Activated gamma-delta T cell treated with anti-CD3 and anti-CD28 coated beads, Interleukin-2, amount 50 U/mL, for 16 hours (primary cell): ENCODE measurements around the gene SMARCA2.
A peak's percentile ranks its signal among the peaks of the same experiment; 100 is the strongest.

Source experiments
- DNase-seq: peaks from one replicate; pipeline ENCODE4 v3.0.0-alpha.2; 2020; ENCODE audit warnings: low read depth

The SMARCA2 gene

DNA sequence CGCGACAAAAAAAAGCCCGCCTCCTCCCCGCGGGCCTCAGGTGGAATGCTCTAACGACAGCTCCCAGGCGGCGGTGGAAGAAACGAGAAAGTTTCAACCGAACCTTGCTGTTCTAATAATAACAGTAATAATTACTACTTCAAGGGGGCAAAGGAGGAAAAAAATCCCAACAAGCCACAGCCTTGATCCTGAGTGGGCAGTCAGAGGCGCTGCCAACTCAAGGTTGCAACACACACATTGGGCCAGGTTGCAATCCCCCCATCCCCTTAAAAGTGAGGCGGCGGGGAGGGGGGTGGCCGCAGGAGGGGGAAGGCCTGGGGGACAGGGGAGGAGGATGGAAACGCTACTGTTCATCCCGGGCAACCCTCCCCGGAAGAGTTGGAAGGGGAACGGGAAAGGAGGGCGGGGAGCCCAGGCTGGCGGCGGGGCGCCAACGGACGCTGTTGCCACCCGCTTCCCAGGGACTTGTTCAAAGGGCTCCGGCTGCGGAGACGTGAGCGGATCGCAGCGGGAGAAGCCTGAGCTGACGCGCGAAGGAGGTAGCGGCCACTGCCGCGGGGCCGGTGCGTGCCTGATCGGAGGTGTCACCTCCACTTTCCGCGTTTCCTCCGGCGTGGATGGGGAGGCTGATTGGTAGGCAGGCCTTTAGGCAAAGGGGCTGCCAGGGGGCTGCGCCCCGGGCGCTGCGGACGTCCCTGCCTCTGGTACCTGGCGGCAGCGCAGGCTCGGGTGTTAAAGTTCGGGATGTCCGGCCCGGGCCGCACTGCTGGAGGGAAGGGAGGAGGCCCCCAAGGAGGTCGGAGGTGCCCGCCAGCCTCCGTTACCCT, 647 bp downstream of the SMARCA2 start:
- peak; percentile 24 for DNase-seq

DNA sequence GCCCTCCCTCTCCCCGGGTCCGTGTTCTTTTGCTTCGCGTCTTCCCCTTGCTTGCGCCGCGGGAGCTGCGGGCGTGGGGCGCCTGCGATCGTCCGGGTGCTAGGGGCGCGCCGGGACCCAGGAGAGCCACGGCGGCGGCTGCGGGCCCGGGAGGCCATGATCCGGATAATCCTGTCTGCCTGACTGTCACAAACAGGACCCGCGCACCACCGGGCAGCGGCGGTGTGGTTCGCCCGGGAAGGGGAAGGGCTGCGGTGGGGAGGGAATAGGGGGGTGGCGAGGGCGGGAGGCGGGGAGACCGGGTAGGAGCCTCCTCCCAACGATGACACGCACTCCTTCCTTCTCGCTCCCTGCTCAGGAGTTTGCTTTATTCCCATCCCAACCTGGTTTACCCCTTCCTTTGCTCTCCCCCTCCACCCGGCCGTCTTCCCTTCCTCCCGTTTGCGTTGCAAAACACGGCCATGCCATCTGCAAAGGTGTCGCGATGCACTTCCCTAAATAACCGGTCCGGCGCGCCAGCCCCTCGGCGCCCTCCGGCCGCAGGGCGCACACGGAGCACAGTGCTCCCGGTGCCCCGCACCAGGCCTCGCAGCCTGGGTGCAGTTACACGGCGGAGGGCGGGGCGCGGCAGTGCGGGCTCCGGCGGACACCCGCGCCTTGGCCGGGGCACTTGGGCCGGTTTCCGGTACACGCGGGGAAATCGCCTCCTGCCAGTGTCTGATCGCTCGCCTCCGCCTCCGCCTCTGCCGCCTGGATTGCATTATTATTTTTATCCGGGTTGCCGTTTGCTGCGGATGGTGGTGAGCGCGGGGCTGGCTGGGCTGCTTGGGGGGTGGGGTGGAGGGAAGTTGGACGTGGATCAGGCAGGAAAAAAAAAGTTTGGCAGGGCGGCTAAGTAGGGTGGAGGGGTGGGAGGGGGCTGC, 1.5 kb downstream of the SMARCA2 start:
- DNase-seq, result peak; percentile 31

DNA sequence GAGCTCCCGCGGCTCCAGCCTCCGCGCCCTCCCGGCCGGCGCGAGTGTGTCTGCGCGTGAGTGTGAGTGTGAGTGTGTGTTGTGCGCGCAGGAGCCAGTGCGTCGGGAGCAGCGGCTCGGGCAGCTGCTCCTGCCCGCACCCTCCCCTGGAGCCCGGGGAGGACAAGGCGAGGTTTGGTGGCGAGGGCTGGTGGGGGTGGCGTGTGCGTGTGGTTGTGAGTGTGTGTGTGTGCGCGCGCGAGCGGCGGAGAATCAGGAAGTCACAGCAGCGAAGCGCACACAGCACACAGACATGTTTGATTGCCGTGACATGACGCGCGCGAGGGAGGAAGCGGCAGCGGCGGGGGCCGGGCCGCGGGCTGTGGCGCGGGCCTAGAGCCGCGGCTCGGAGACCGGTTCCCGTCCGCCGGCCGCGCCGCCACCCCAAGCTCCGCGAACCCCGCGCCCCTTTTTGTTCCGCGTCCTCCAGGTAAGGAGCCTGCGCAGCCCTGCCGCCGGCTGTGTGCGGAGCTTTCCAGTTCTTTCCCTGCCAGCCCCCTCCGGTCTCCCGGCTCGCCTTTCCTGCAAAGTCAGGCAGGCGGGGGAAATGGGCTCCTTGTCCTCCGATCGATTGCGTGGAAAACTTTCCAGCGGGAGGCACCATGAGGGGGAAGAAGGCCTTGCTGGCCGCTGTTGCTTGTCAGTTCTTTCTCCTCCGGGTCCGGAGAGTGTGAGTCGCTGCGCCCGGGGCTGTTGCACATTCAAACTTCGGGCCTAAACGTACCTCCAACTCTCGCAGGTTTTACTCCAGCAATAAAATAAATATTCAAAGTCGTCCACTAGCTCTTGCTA, 2.4 kb downstream of the SMARCA2 start:
- peak; percentile 61 for DNase-seq

DNA sequence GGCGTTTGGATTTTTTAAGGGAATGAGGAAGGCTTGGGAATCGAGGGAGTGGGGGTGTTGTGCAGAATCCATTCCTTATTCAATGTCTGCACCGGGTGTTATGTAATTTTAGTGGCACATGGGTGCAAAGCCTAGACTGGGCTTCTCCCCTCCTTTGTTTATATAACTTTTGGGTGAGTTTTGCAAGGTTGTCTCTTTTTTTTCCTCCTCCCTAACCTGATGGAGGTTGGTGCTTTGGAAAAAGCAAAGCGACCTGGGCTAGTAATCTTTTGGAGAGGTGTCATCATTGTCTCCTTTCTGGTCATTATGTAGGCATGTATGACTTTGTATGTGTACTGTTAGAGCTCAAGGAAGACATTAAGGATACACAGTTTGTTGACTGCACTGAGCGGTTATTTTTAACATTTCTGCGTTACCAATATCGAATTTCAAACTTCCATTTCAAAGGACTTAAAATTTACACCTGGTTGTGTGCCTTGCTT, 3.1 kb downstream of the SMARCA2 start:
- no peak for DNase-seq

DNA sequence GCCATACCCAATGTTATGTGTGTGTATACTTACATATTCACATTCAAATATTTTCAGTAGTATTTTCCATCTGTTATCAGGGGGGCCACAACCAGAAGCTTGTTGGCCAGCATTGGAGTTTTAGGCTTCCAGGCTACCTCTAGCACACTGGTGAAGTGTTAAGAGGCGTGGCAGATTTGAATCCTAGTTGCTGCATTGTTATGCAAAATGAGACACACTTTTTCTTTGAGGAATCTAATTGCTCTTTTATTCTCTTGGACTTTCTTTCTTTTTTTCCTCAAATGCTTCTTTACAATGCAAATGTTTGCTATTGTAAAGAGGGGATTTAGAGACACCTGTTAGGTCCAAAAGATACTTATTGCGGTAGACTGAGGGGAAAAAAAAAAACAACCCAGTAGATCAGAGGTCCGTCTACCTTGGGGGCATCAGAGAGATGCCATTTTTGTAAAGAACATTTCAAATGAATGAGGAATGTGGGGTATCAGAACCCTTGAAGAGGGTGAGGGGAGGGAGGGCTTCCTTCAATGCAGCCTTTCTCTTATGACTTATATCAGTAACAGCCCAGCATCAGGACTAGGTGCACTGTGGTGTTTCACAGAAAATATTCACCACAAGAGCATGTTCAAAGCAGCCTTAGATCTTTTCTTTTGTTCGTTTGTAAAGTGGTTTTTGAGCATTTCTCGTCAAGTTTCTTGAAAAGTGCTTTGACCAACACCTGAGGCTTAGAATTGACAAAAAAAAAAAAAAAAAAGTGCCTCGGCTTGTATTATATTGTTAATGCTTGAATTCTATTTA, 3.8 kb downstream of the SMARCA2 start:
- DNase-seq, result no peak

DNA sequence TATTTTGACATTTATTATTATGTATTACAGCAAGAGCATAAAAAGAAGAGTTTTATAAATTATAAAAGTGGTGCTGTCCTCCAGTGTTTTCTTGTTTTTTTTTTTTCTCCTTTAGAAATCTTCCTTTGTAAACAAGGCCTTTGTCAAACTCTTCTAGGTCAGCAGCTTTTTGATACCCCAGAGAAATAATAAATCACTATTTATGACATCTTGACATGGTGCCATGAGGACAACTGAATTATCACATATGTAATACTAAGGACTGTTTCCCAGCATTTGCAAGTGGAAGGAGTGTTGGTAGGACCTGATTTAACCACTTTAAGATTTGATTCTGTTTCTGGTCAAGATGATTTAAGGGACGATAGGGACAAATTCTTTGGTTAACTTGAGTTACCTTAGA, 4.6 kb downstream of the SMARCA2 start:
- DNase-seq, result no peak

DNA sequence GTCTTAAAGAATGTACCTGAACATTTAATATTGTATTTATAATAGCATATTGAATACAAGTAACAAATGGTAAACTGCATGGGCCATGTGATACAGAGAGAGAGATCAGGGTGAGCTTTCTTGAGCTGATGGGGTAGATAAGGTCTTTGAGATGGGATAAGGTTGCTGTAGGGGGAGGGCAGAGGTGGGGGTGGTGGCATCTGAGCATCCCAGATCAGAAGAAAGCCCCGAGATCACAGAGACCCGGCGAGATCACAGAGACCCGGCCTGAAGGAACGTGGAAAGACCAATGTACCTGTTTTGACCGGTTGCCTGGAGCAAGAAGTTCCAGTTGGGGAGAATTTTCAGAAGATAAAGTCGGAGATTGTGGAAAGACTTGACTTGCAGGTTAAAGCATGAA, 6.6 kb downstream of the SMARCA2 start:
- DNase-seq, result no peak

DNA sequence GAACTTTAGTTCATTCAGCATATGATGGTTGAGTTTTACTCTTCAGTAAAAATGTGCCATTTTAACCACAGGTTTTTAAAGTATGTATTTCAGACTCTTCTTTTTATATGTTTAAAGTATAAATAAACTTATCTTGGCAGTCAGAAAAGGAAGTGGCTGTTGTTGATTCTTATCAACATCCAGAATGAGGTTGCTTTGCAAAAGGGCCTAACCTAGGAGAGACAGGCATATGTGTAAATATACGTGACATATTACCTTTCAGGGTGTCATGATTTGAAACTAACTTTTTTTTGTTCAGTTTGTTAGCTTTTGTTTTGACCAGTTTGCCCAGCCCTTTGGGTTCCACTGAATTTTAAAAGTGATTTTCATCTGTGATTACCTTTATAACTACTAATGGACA, 7.4 kb downstream of the SMARCA2 start:
- DNase-seq, result no peak

DNA sequence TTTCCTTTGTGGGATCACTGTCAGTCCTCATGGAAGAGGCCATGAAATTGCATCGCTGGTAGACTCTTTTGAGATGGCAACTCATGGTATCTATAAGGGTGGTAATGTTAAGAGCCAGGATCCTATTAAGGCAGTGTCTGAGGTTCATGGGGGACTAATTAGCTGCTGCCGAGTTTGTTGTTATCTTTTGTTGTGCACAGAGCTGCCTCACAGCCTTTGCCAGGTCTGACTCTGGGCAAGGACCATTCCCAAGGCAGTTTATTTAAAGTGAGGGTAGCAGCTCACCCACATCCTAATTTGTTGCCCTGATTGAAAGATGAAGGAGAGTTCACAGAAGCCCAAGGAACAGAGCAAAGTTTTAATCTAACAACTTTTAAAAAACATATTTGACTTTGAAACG, 7.9 kb downstream of the SMARCA2 start:
- DNase-seq, result no peak

DNA sequence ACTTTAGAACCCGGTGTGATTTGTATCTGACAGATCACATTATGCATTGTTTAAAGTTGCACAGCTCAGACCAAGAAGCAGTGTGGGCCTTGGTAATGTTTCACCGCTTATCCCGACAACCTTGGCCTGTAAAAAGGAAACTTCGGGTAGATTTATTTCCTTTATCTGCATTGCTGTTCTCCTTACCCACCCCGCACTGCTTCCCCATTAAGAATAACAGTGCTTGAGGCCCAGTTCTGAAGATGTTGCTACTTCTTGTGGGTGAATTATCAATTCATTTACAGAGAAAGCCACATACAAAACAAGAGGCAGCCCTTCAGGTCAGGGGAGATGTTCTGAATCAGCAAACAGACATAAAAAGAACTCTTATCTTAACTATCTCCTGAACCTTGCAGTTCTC, 8.4 kb downstream of the SMARCA2 start:
- no peak for DNase-seq

DNA sequence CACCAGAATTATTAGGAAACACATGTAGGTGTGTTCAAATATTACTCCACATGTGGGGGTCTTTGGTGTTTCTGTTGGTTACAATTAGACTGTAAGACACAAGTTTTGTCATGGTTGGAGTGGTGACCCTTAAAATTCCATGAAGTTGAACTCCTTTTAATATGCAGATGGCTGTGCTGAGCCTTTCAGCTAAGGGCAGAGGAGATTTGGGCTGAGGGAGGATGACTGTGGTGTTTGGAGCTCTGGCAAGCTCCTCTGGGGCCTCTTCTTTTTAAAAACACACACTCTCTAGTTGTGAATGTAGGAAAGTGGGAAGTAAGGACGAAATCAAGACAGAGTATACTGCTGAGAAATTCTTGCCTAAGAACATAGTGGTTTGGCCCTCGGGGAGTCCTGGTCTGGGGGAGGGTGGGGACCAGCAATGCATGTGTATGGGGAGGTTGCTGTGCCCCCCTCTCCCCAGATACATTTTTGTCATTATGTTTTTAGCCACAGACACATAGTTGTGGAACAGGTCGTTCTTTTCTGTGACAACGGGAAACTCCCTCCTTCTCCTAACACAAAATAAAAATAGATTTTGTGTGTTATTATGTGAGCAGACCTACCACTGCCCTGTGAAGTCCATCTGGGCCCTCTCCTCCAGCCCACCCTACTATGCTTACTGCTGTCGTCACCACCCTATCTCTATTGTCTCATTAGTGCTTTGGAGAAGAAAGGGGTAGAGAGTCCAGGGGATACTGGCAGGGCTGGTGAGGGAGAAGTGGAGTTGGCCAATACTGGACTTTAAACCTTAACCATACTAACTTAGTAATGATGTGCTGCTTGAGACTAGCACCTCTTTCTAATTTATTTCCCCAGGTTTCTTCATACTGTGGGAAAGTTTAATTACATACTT, 10.0 kb downstream of the SMARCA2 start:
- DNase-seq, result no peak

DNA sequence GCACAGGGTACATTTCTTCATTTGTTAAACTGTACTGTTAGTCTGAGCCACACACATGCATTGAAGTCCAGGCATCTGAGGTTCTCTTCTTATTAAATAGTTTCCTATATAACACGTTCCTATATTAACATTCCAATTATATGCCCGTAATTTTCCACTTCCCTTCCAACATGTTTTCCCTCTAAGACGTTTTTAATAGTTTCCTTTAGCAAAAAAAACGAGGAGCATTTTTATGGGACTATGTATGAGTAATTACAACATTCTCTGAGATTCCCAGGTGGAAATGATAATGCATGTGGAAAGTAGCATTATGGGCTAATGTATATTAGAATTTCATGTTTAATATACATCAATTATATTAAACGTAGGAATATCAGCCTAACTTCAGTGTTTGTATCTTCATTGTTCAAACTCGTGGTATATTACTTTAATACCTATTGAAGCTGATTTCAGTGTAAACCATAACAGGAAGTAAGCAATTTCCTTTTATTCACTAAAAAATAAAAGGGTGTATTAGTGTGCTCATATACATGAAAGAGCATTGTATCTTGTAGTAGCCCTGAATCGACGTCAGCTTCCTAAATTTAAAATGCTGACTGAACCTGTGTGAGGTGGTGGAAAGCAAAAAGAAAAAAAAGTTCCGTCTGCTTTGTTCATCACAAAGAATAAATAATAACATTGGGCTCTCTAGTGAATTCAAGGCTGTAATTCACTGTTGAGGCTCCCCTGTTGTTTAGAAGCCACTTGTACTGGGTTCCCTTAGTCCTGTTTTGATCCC, 11.3 kb downstream of the SMARCA2 start:
- DNase-seq, result no peak

DNA sequence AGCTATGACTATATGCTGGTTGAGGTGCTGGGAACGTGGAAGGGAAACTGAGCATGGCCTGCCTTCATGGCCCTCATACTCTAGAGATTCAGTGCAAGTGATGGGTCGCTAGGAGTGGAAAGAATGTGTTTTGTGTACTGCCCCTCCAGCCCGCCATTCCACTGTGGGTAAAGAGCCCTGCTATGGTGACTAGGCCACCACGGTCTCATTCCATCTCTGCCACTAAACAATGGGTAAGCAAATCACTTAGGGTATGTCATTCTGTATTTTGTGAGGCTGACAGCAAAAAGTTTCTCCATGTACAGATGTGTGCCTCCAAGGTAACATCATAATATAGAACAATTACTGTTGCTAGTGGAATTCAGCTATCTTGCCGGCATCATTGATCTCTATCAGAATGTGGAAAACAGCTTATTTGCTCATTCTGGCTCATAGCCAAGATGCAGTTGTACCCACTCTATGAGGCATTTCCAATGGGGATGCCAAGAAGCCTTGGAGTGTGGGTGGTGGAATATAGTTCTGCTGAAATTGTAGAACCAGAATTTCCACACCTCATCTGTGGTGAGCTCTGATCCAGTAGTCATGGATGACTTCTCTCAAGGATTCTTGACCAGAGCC, 12.5 kb downstream of the SMARCA2 start:
- DNase-seq, result no peak

DNA sequence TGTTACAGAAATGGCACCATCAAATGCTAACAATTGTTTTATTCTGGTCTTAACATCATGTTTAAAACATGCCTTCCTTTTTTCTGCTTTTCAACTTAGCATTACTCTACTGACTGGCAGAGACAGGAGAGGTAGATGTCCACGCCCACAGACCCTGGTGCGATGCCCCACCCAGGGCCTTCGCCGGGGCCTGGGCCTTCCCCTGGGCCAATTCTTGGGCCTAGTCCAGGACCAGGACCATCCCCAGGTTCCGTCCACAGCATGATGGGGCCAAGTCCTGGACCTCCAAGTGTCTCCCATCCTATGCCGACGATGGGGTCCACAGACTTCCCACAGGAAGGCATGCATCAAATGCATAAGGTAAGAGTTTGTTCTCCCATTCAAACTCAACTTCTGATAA, 13.7 kb downstream of the SMARCA2 start:
- DNase-seq, result no peak

DNA sequence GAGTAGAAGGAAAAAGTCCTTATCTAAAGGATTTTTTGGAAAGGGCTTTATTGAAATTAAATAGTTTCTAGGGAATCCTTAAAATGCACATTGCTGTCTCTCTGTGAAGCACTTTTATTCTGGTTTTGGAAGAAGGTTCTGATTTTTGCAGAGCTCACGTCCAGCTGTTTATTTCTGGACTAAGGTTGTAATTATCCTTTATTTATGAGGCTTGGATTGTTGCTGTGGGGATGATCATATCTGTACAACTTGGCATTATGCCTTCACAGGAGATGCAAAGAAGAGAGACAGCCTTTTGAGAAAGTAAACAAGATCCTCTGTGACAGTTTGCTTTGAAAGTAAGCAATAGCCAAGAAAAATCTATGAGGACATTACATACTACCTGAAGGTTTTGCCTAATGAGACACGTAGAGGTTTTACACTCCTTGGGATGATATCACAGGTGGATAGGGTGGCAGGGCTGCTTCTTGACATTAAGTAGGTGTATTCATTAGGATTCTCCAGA, 14.6 kb downstream of the SMARCA2 start:
- DNase-seq, result no peak

DNA sequence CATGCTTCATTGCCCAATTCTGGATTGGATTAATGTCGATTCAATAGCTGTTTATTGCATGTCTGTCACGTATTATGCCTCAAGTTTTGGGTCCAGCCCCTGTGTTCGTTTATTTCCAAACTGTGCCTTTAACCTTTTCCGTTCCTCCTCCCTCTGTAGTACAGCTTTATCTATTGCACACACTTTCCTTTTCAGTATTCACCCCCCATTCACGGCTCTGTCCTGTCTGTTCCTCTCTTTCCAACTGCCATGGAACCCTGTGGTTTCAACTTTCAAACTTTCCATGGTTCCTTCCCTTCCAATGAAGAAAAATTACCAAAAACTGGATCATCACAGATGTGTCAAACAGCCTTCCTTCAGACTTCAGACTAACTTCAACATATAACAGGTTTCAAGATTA, 17.1 kb downstream of the SMARCA2 start:
- no peak for DNase-seq

DNA sequence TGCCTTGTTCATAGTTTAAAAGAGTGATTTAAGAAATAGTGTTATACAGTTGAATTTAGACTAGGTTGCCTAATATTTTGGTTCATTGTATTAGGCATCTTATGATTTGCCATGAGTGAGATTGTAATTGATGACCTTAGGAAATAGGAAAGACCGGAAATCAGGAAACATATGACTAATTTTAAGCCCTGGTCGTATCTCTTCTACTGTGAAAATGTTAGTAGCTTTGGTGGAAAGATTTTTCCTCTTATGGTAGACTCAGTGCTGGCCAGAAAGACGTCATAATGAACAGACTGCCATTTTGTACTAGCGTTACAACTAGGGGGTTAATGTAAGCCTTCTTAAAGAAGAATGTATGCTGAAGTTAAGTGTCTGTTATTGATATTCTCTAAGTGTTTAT, 21.7 kb downstream of the SMARCA2 start:
- no peak for DNase-seq

DNA sequence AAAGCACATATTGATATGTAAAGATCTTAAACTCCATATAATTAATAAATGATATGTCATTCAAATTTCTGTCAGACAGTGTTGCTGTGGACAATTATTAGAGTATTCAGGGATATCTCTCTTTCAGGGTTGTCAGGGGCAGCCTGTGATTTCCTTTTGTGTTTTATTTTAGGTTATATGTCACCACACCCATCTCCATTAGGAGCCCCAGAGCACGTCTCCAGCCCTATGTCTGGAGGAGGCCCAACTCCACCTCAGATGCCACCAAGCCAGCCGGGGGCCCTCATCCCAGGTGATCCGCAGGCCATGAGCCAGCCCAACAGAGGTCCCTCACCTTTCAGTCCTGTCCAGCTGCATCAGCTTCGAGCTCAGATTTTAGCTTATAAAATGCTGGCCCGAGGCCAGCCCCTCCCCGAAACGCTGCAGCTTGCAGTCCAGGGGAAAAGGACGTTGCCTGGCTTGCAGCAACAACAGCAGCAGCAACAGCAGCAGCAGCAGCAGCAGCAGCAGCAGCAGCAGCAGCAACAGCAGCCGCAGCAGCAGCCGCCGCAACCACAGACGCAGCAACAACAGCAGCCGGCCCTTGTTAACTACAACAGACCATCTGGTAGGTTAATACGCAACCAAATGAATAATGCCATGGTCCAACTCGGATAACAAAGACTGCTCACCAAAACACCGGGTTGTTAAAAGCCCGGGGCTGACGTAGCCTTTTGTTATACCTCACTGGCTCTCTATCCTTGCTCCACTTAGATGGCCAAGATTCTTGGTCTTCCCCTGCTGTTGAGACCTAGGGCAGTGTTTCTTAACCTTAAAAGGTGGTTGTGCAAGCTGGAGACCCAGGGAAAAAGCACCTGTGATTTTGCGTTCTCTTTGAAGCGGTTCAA, 24.4 kb downstream of the SMARCA2 start:
- DNase-seq, result no peak
